Measurements from ENCODE around the gene EIF4A3.

- no peak for TF ChIP-seq POLR2AphosphoS5 (IDR thresholded peaks at IDR 0.05)
- TF ChIP-seq CTCF (IDR thresholded peaks at IDR 0.05), result no peak
- TF ChIP-seq EP300 (IDR thresholded peaks at IDR 0.05), result no peak
- no peak for TF ChIP-seq POLR2A (IDR thresholded peaks at IDR 0.05; ENCODE audit: low read depth)
Measured at GRCh38 chr17:80195141-80195540, 48.2 kb upstream of the EIF4A3 start.

All from esophagus muscularis mucosa (tissue), 4 donors.